Fibroblast of lung (primary cell): ENCODE measurements around the gene ANKRD28. TPM values are rescaled to one million over a fixed set of nuclear protein-coding genes. Genes with fewer than 3 reads are reported as not detected.

ENCODE experiments used
- DNase-seq, 2 donors: peaks; one replicate each; pipeline versions ENCODE4 v3.0.0 to v3.0.0-alpha.2; 2010; ENCODE audit warnings: low read depth in 2 of 2
- H2AFZ ChIP-seq: 2 replicates; pipeline ENCODE4 v1.5.1; 2012; ENCODE audit warnings: low read length, control low read depth, inconsistent platforms
- H3K27ac ChIP-seq: 2 replicates; pipeline ENCODE4 v1.5.1; 2011; ENCODE audit warnings: low read length, control low read depth; ENCODE audit not compliant: insufficient read depth
- H3K27me3 ChIP-seq: 2 replicates; pipeline ENCODE4 v1.5.1; 2011; ENCODE audit warnings: mild to moderate bottlenecking, low read length; ENCODE audit not compliant: control insufficient read depth, insufficient read depth
- H3K36me3 ChIP-seq: 2 replicates; pipeline ENCODE4 v1.5.1; 2011; ENCODE audit warnings: low read length; ENCODE audit not compliant: control insufficient read depth, insufficient read depth
- H3K4me1 ChIP-seq: 2 replicates; pipeline ENCODE4 v1.5.1; 2011; ENCODE audit warnings: low read length; ENCODE audit not compliant: control insufficient read depth, insufficient read depth; ENCODE audit errors: extremely low read depth
- H3K4me2 ChIP-seq: 2 replicates; pipeline ENCODE4 v1.5.1; 2011; ENCODE audit warnings: low read length, control low read depth; ENCODE audit not compliant: insufficient read depth; ENCODE audit errors: extremely low read depth
- H3K4me3 ChIP-seq, 4 experiments: fragments of 200-600 bp in 1 of 4; sonication (generic) in 1 of 4; replicated peaks in 1 of 4; 2 replicates each; pipeline ENCODE4 v1.5.1; 2011 to 2016; ENCODE audit warnings: low read length in 4 of 4, low read depth in 3 of 4, mild to moderate bottlenecking in 3 of 4, control low read depth in 2 of 4, inconsistent platforms in 1 of 4, mixed read lengths in 1 of 4; ENCODE audit not compliant: insufficient read depth in 1 of 4; ENCODE audit errors: control extremely low read depth in 1 of 4
- H3K79me2 ChIP-seq: 2 replicates; pipeline ENCODE4 v1.5.1; 2012; ENCODE audit warnings: mild to moderate bottlenecking, low read length, inconsistent platforms; ENCODE audit not compliant: control insufficient read depth, insufficient read depth
- H3K9ac ChIP-seq: 2 replicates; pipeline ENCODE4 v1.5.1; 2011; ENCODE audit warnings: mild to moderate bottlenecking, low read length, control low read depth; ENCODE audit not compliant: insufficient read depth
- H3K9me3 ChIP-seq: 2 replicates; pipeline ENCODE4 v1.5.1; 2012; ENCODE audit warnings: low read depth, low read length; ENCODE audit not compliant: control insufficient read depth, insufficient read depth
- H4K20me1 ChIP-seq: 2 replicates; pipeline ENCODE4 v1.5.1; 2011; ENCODE audit warnings: low read length; ENCODE audit not compliant: control insufficient read depth, insufficient read depth; ENCODE audit errors: extremely low read depth
- EZH2 ChIP-seq: IDR thresholded peaks from 2 replicates; pipeline ENCODE4 v1.5.1; 2012; ENCODE audit warnings: low read length, control low read depth, mild to moderate bottlenecking; ENCODE audit errors: missing control alignments
- polyA plus RNA-seq, 2 donors: library from polyadenylated mRNA; depleted of rRNA in 1 of 2; stranded (reverse) in 1 of 2; unstranded in 1 of 2; fragments of >200 nt; gene quantifications; 2 replicates each; pipeline ENCODE4 v1.2.1, GENCODE V29; 2011 to 2012; ENCODE audit warnings: missing spikeins in 1 of 2
- total RNA-seq: library from RNA; depleted of rRNA; stranded (reverse); fragments of >200 nt; gene quantifications from 2 replicates; pipeline ENCODE4 v1.2.1, GENCODE V29; 2014
- TF ChIP-seq, protein P1 (sequence below), 2 donors: IDR thresholded peaks in 1 of 2; conservative IDR thresholded peaks in 1 of 2; 1 replicate in 1 of 2; 2 replicates in 1 of 2; pipeline ENCODE4 v1.5.1; 2011 to 2012; ENCODE audit warnings: low read length in 2 of 2, control low read depth in 1 of 2, inconsistent platforms in 1 of 2, low read depth in 1 of 2, mild to moderate bottlenecking in 1 of 2

ANKRD28 gene
- total and polyA plus RNA-seq, 2 donors (not counting 1 experiment from before 2014, with no cell fraction given): 82.3 to 222 TPM

DNA sequence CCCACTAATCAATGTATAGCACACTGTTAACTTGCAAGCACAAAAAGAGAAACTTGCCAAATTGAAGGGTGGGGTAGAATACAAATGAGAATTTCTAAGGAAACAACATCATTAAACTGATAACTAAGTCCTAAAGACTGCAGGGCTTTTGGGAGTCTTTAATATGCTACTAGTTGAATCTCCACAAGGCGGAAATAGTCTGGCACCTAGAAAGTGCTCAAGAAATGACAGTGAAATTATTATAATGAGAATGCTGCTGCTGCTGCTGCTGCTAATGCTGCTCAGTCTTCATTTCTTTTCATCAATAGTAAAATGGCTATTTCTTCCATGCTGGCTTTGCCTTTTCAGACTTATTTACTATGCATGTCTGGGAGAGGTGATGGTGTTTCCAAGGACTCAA is 104.4 kb downstream of the ANKRD28 start:
- H3K4me2 ChIP-seq: no peak overlapping the region
- H2AFZ ChIP-seq: no peak overlapping the region
- no peak overlapping the region for H3K4me3 ChIP-seq
- H3K27me3 ChIP-seq: no peaks in the 10 kb centered on the region
- TF ChIP-seq, protein P1, sequence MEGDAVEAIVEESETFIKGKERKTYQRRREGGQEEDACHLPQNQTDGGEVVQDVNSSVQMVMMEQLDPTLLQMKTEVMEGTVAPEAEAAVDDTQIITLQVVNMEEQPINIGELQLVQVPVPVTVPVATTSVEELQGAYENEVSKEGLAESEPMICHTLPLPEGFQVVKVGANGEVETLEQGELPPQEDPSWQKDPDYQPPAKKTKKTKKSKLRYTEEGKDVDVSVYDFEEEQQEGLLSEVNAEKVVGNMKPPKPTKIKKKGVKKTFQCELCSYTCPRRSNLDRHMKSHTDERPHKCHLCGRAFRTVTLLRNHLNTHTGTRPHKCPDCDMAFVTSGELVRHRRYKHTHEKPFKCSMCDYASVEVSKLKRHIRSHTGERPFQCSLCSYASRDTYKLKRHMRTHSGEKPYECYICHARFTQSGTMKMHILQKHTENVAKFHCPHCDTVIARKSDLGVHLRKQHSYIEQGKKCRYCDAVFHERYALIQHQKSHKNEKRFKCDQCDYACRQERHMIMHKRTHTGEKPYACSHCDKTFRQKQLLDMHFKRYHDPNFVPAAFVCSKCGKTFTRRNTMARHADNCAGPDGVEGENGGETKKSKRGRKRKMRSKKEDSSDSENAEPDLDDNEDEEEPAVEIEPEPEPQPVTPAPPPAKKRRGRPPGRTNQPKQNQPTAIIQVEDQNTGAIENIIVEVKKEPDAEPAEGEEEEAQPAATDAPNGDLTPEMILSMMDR (conservative IDR thresholded peaks at IDR 0.05 in 1 of 2, IDR thresholded peaks at IDR 0.05 in 1 of 2; ENCODE audit: low read depth in 1 of 2, low read length in 2 of 2): no peak
- no peak for TF ChIP-seq EZH2
- peaks cover 10% of the 10 kb centered on the region for H3K36me3 ChIP-seq
- no peaks in the 10 kb centered on the region for H4K20me1 ChIP-seq
- H3K27ac ChIP-seq: no peak overlapping the region
- DNase-seq: peak in 1 of 2 donors; percentile 21
- H3K4me1 ChIP-seq: no peaks in the 10 kb centered on the region
- H3K9me3 ChIP-seq: no peaks in the 10 kb centered on the region
- no peak overlapping the region for H3K9ac ChIP-seq
- H3K79me2 ChIP-seq: no peaks in the 10 kb centered on the region

- Histone ChIP-seq H3K27me3 (no peaks in the 10 kb centered on the region), H2AFZ (no peak overlapping the region), H4K20me1 (no peaks in the 10 kb centered on the region), H3K4me3 (no peak overlapping the region), H3K36me3 (peaks cover 17% of the 10 kb centered on the region), H3K4me1 (no peaks in the 10 kb centered on the region), H3K9me3 (no peaks in the 10 kb centered on the region), H3K9ac (no peak overlapping the region), H3K79me2 (no peaks in the 10 kb centered on the region), H3K4me2 (no peak overlapping the region), H3K27ac (no peak overlapping the region)
- no peak for DNase-seq
- TF ChIP-seq EZH2: no peak
- TF ChIP-seq, protein P1 (conservative IDR thresholded peaks at IDR 0.05 in 1 of 2, IDR thresholded peaks at IDR 0.05 in 1 of 2; ENCODE audit: low read depth in 1 of 2, low read length in 2 of 2): no peak
Observed at GRCh38 chr3:15690748-15691147, 107.0 kb downstream of the ANKRD28 start.

DNA sequence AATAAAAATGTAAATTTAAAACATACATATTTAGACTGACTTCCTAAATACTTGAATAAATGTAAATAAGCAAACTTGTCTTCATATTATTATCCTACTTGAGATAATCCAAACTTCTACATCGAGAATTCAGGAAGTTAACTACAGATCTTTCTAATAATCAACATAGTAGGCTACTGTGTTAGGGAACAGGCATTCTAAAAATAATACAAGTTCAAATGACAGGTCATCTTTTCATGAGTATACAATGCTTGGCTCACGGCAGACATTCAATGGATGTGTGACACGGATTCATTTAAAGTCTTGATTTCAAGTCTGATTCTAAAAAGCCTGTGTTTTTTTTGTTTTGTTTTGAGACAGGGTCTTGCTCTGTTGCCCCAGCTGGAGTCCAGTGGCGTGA is 107.5 kb downstream of the ANKRD28 start:
- H3K9me3 ChIP-seq: no peaks in the 10 kb centered on the region
- no peaks in the 10 kb centered on the region for H3K79me2 ChIP-seq
- H3K4me2 ChIP-seq: no peak overlapping the region
- no peak overlapping the region for H3K9ac ChIP-seq
- no peaks in the 10 kb centered on the region for H3K27me3 ChIP-seq
- peaks cover 18% of the 10 kb centered on the region for H3K36me3 ChIP-seq
- no peak for DNase-seq
- no peak overlapping the region for H3K27ac ChIP-seq
- no peaks in the 10 kb centered on the region for H3K4me1 ChIP-seq
- H3K4me3 ChIP-seq: no peak overlapping the region
- no peak for TF ChIP-seq EZH2
- no peak overlapping the region for H2AFZ ChIP-seq
- H4K20me1 ChIP-seq: no peaks in the 10 kb centered on the region
